Stimulated activated CD4-positive, alpha-beta T cell treated with anti-CD3 and anti-CD28 coated beads, Interleukin-1b, Interleukin-23, amount 100 ng/mL, for 4 hours (primary cell): ENCODE measurements around the gene NHERF2.
"Not testable (repeated sequence)": the region's sequence is repeated elsewhere in the genome, so short reads cannot be mapped to it uniquely, and the experiment has no call there.

Experiments
- DNase-seq, 2 donors: peaks; one replicate each; pipeline ENCODE4 v3.0.0-alpha.2; 2020; ENCODE audit warnings: low read depth in 2 of 2

NHERF2 gene

GRCh38 chr16:2007081-2007836 is 19.4 kb upstream of the NHERF2 start:
- no peak for DNase-seq

GRCh38 chr16:2008009-2008526 is 18.6 kb upstream of the NHERF2 start:
- no peak for DNase-seq

GRCh38 chr16:2008631-2009163 is 18.0 kb upstream of the NHERF2 start:
- no peak for DNase-seq

GRCh38 chr16:2009164-2009711 is 17.5 kb upstream of the NHERF2 start:
- DNase-seq, result no peak

GRCh38 chr16:2009791-2010510 is 16.8 kb upstream of the NHERF2 start, which contains the start of gene ZNF598:
ZNF598 (minus strand) TSS chr16:2009821.
- DNase-seq, result peak; percentile 67 to 79

- not testable (repeated sequence) for DNase-seq
Observed at GRCh38 chr16:2011726-2012125, 15.0 kb upstream of the NHERF2 start.

- DNase-seq, result no peak
Observed at GRCh38 chr16:2013527-2013926, 13.2 kb upstream of the NHERF2 start.

- DNase-seq, result no peak
Observed at GRCh38 chr16:2015117-2015946, 11.4 kb upstream of the NHERF2 start.

- DNase-seq, result no peak
Observed at GRCh38 chr16:2015947-2016208, 10.8 kb upstream of the NHERF2 start.

GRCh38 chr16:2016407-2016922 is 10.2 kb upstream of the NHERF2 start:
- DNase-seq, result no peak

- peak in 1 of 2 donors; percentile 32 for DNase-seq
Observed at GRCh38 chr16:2019518-2019920, 7.2 kb upstream of the NHERF2 start, which contains the start of gene NPW. NPW (plus strand) TSS chr16:2019785.

- DNase-seq, result no peak
Observed at GRCh38 chr16:2019921-2020831, 6.5 kb upstream of the NHERF2 start.

- no peak for DNase-seq
Observed at GRCh38 chr16:2022723-2023091, 4.0 kb upstream of the NHERF2 start.

GRCh38 chr16:2023092-2024031 is 3.3 kb upstream of the NHERF2 start:
- DNase-seq, result peak; percentile 98 to 99

- no peak for DNase-seq
Observed at GRCh38 chr16:2024032-2024420, 2.7 kb upstream of the NHERF2 start.

GRCh38 chr16:2025251-2025650 is 1.5 kb upstream of the NHERF2 start:
- no peak for DNase-seq

GRCh38 chr16:2025878-2026460 is 733 bp upstream of the NHERF2 start:
- no peak for DNase-seq

- DNase-seq, result no peak
Observed at GRCh38 chr16:2027024-2028010, 615 bp downstream of the NHERF2 start.
